GM21528 (cell line): ENCODE measurements around the gene FLII.
"Not testable (repeated sequence)": the region's sequence is repeated elsewhere in the genome, so short reads cannot be mapped to it uniquely, and the experiment has no call there.

ENCODE experiments used
- ATAC-seq: cut with Tn5 transposase; IDR thresholded peaks from one replicate; pipeline ENCODE4 v1.9.1; 2021; ENCODE audit warnings: mild to moderate bottlenecking, moderate library complexity; ENCODE audit not compliant: unreplicated experiment, low FRiP score

FLII gene

DNA sequence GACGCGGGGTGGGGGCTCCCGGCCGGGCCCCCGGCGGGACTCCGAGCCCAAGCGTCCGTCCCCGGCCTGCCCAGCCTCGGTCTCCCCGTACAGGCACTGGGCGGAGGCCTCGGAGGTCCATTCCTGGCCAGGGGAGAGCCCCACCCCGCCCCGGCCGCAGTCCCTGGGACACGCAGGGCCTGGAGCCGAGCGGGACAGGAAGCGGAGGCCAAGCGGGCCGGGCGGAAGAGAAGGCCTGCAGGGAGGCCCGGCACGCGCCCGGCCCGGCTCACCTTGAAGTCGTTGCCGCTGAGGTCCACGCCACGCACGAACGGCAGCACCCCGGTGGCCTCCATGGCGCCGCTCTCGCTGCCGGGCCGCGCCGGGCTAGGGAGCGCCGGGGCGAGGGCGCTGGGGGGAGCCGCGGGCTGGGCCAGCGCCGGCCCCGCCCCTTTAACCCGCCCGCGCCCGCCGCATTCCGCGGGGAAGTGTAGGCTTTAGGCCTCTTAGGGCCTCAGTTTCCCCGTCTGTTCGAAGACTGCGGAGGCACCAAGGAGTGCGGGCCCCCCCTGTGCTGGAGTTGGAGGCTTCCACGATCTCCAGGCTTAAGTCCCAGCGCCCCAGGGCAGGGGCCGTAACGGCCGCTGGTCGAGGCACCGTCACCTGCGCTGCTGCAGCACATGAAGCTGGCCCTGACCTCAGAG, at the start of gene FLII:
Gene FLII (minus strand): TSS at position 383 of the 683 bp plus-strand sequence. CDS start 48 bp downstream, at position 335.
- ATAC-seq: no peak

DNA sequence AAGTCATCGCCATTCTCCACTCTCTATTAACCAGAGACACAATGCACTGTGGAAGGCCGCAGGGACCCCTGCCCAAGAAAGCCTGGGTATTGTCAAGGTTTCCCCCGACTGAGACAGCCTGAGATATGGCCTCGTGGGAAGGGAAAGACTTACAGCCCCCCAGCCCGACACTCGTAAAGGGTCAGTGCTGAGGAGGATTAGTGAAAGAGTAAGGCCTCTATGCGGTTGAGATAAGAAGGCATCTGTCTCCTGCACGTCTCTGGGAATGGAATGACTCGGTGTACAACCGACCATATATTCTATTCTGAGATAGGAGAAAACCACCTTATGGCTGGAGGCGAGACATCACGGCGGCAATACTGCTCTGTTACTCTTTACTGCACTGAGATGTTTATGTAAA, 44.7 kb upstream of the FLII start:
- not testable (repeated sequence) for ATAC-seq

DNA sequence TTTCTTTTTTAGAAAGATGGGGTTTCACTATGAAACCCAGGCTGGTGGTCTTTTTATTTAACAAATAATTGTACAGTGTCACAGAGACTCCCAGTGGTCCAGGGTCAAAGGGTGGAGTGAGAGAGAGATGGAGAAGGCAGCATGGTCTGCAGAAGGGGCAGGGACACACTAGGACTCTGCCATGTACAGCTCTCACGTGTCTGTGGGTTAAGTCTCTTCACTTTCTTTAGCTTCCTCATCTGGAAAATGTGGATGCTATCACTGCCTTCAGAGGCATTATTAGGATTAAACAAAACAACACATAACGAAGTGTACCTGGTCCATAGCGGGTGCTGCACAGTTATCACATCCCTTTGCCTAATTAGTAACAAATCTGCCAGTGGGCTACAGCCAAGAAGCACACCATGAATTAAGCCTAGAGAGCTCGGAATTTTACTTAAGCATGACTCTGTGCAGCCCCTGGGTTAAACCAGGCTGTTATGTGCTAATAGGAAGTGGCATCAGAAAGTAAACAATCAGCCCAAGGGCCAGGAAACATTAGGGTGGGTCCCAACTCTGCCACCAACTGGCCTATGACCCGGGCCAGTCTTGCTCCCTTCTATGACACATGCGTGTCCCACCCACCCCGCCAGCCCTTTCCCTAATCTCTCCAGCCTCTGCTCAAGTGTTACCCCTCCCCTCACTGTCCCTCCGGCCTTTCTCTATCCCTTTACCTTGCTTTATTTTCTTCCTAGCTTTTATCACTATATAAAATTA, 42.4 kb upstream of the FLII start:
- no peak for ATAC-seq

DNA sequence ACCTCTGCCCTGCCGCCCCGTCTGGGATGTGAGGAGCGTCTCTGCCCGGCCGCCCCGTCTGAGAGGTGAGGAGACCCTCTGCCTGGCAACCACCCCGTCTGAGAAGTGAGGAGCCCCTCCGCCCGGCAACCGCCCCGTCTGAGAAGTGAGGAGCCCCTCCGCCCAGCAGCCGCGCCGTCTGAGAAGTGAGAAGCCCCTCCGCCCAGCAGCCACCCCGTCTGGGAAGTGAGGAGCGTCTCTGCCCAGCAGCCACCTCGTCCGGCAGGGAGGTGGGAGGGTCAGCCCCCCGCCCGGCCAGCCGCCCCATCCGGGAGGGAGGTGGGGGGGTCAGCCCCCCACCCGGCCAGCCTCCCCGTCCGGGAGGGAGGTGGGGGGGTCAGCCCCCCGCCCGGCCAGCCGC, 39.5 kb upstream of the FLII start:
- ATAC-seq: not testable (repeated sequence)

- no peak for ATAC-seq
Observed at GRCh38 chr17:18291718-18292540, 33.4 kb upstream of the FLII start.

DNA sequence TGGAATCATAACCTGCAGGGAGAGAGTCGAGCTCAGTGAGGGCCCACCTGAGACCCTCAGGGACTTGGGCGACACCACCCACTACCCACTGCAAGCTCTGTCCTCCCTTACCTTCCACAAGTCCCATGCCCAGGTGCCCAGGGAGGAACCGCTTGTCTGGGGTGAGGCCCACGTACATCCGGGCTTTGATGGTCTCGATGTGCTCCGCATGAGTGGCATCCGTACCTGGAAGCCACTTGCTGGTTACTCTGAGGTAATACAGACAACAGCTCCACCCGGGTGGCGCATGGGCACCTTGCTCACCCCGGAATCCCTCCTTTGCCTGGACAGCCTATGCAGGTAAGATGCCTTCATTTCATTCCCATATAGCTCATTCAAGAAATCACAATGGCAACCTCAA, 26.8 kb upstream of the FLII start:
- ATAC-seq: no peak

- no peak for ATAC-seq
Observed at GRCh38 chr17:18281788-18282187, 23.2 kb upstream of the FLII start.

DNA sequence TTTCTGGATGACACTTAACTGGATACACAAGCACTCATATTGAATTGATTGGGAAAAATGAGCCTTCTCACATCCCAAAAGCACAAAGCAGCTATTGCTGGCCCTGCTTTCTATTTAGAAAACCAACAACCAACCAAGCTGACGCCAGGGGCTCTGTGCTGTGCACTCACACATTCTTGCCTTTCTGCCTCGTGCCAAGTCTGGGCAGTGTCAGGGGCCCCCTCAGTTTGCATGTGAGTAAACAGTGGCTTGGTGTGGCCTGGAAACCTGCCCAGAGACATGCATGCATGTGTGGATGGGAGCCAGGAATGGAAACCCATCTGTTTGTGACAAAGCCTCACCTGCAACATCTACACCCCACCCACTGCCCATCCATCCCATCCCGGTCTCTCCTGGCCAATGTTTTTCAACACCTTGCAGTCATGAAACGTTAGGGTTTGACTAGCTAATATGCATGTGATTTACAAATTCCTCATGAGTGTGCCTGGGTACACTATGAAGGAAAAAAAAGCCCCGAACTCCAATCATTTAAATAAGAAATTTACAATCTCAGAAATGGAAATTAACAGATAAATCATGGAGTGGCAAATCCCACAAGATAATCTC, 22.3 kb upstream of the FLII start:
- ATAC-seq: no peak

- ATAC-seq: no peak
Observed at GRCh38 chr17:18280249-18280648, 21.7 kb upstream of the FLII start.

GRCh38 chr17:18278867-18279266, 20.3 kb upstream of the FLII start:
- no peak for ATAC-seq

- no peak for ATAC-seq
Observed at GRCh38 chr17:18277076-18277475, 18.5 kb upstream of the FLII start.

- ATAC-seq: no peak
Observed at GRCh38 chr17:18270046-18270931, 11.8 kb upstream of the FLII start.

DNA sequence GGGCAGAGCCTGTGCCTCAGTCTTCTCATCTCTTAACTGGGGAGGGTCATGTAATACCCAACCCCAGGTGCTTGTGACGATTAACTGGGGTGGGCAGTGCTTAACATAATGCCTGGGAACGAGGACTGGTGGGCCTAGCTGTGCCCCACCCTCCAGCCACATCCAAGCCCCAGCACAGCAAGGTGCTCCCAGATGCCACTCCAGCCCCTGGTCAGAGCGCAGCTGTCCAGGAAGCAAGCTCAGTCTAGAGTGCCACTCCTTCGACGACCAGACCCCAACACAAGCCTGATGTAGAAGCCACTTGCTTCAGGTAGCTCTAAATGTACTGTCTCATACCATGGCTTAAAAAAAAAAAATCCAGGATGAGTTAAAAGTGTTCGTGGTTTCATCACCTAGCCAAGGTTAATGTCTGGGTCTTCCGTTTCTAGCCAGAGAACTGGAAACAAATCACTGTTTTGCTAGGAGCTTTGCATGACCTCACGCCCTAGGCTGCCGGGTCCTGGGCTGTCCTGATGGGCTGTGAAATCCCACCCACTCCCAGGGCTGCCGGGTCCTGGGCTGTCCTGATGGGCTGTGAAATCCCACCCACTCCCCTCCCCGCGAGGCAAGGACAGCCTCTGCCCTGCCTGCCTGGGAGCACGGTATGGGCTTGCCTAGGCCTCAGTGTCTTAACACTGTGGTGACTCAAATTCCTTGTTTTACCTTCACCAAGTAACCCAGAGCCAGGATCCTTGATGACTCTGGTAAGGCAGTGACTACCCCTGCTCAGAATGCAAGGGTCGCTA, 9.6 kb upstream of the FLII start:
- no peak for ATAC-seq

- no peak for ATAC-seq
Observed at GRCh38 chr17:18267366-18267765, 8.8 kb upstream of the FLII start.

DNA sequence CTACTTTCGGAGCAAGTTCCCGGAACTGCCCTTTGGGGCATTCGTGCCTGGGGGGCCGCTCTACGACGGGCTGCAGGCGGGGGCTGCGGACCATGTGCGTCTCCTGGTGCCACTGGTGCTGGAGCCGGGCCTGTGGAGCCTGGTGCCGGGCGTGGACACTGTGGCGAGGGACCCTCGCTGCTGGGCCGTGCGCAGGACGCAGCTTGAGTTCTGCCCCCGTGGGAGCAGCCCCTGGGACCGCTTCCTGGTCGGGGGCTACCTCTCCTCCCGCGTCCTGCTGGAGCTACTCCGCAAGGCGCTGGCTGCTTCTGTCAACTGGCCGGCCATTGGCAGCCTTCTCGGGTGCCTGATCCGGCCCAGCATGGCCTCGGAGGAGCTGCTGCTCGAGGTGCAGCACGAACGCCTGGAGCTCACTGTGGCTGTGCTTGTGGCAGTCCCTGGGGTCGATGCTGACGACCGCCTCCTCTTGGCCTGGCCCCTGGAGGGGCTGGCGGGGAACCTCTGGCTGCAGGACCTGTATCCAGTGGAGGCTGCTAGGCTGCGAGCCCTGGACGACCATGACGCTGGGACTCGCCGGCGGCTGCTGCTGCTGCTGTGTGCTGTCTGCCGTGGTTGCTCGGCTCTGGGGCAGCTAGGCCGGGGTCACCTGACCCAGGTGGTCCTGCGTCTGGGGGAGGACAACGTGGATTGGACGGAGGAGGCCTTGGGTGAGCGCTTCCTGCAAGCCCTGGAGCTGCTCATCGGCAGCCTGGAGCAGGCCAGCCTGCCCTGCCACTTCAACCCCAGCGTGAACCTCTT, 5.5 kb upstream of the FLII start:
- ATAC-seq: no peak

DNA sequence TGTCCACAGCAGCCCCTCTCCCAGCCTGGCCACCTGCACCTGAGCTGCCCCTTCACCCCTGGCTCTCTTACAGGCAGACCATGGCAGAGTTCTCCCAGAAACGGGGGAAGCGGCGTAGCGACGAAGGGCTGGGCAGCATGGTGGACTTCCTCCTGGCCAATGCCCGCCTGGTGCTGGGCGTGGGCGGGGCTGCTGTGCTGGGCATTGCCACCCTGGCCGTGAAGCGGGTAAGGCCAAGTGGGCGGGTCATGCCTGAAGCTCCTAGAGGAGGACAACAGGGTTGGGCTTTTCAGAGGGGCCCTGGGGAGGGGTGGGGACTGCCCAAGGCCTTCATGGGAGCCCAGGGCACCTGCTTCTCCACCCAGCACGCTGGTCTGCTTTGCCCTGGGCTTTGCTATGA, 4.1 kb upstream of the FLII start:
- no peak for ATAC-seq

DNA sequence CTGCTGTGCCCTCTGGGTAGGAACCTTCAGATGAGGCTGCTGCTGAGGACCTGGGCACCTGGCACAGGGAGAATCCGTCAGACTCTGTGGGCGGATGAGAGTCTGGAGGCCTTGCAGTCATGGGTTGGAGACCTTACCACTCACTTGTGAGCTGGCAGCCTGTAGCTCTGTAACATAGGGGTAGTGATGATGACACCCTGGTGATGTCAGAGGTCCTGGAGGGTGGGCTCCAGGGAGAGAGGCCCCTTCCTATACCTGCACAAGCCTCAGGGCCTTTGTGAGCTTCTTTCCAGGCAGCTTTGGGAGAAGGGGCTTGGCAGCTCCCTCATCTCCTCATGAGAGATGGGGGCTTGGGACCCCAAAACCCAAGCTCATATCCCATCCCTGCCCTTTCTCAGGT, 3.6 kb upstream of the FLII start:
- no peak for ATAC-seq

- ATAC-seq: no peak
Observed at GRCh38 chr17:18261659-18262058, 3.1 kb upstream of the FLII start.
